ENCODE data around the gene KLHL26. TPM values are rescaled to one million over a fixed set of nuclear protein-coding genes. Genes with fewer than 3 reads are reported as not detected.

KLHL26 gene
- polyA plus RNA-seq, 1 donor (not counting 4 experiments of a cell fraction or from before 2014, with no cell fraction given) = 0.68 TPM

DNA sequence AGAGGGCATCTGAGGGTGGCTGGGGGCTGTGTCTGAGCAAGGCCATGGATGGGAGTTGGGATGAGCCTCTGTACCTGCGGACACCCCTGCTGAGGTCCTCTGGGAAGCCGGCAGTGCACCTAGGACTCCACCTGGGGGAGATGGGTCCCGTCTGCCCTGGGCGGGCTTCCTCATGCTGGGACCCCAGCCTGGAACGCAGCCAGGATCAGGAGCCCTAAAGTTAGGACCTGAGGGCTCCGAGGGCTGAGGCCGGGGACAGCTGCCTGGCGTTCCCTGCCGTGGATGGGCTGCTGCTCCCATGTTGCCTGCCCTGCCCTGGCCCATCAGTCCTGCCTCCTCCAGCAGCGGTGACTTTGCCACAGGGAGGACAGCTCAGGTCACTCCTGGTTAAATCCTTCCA, 72.7 kb downstream of the KLHL26 start:
- Histone ChIP-seq H3K36me3 (ENCODE audit: control insufficient read depth in 2 of 2, extremely low read depth in 1 of 2, insufficient read depth in 2 of 2, low read length in 2 of 2) (no peaks in the 10 kb centered on the region), H3K27me3 (ENCODE audit: control insufficient read depth, extremely low read depth, insufficient read depth, low read length) (no peaks in the 10 kb centered on the region), H4K20me1 (ENCODE audit: control insufficient read depth, extremely low read depth, insufficient read depth, low read length) (peaks cover 6% of the 10 kb centered on the region), H3K4me1 (ENCODE audit: control insufficient read depth, extremely low read depth, insufficient read depth, low read length) (no peaks in the 10 kb centered on the region), H2AFZ (ENCODE audit: control insufficient read depth, low read length) (no peak overlapping the region), H3K27ac (ENCODE audit: control insufficient read depth, insufficient read depth, low read length) (no peak overlapping the region), H3K9ac (ENCODE audit: control insufficient read depth, extremely low read depth, insufficient read depth, low read length) (no peak overlapping the region), H3K9me3 (ENCODE audit: control insufficient read depth, low read depth, low read length) (no peaks in the 10 kb centered on the region), H3K9me1 (ENCODE audit: control insufficient read depth, extremely low read depth, insufficient read depth, low read length) (no peaks in the 10 kb centered on the region), H3K79me2 (ENCODE audit: control insufficient read depth, insufficient read depth, low read length) (no peaks in the 10 kb centered on the region), H3K4me3 (ENCODE audit: control insufficient read depth in 2 of 3, extremely low read depth in 1 of 3, insufficient read depth in 2 of 3, low read depth in 1 of 3, low read length in 3 of 3) (no peak overlapping the region), H3K4me2 (ENCODE audit: control insufficient read depth, extremely low read depth, insufficient read depth, low read depth, low read length) (no peak overlapping the region)
- dilution Hi-C loops (cut with MboI; ENCODE audit: extremely low pct_ligation_motif_present, low sequenced_read_pairs) = no loop called here
- no peak for FAIRE-seq
- no peak for TF ChIP-seq EZH2 (IDR thresholded peaks at IDR 0.05; ENCODE audit: low read length)
- DNase-seq (ENCODE audit: low read depth, low spot score) = no peak

DNA sequence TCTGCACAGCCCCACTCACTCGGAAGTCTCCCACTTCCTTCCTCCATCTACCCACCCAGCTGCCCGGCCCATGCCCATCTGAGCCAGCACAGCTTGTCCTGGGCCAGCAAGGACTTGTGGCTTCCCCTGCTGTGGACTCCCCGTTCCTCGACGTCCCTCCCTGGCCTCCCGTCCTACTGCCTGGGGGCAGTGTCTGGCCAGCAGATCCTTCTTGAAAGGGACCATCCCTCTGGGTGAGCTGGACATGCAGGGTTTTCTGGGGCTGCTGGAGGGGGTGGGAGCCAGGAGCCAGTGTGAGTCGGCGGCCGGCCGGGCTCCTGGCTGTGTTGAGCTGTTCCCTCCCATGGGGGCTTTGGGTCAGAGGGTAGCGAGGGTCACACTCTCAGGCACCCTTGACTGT, 73.4 kb downstream of the KLHL26 start:
- Histone ChIP-seq H4K20me1 (ENCODE audit: control insufficient read depth, extremely low read depth, insufficient read depth, low read length) (peaks cover 6% of the 10 kb centered on the region), H3K9me3 (ENCODE audit: control insufficient read depth, low read depth, low read length) (no peaks in the 10 kb centered on the region), H2AFZ (ENCODE audit: control insufficient read depth, low read length) (no peak overlapping the region), H3K9me1 (ENCODE audit: control insufficient read depth, extremely low read depth, insufficient read depth, low read length) (no peaks in the 10 kb centered on the region), H3K27ac (ENCODE audit: control insufficient read depth, insufficient read depth, low read length) (no peak overlapping the region), H3K4me3 (ENCODE audit: control insufficient read depth in 2 of 3, extremely low read depth in 1 of 3, insufficient read depth in 2 of 3, low read depth in 1 of 3, low read length in 3 of 3) (no peak overlapping the region), H3K36me3 (ENCODE audit: control insufficient read depth in 2 of 2, extremely low read depth in 1 of 2, insufficient read depth in 2 of 2, low read length in 2 of 2) (no peaks in the 10 kb centered on the region), H3K4me1 (ENCODE audit: control insufficient read depth, extremely low read depth, insufficient read depth, low read length) (no peaks in the 10 kb centered on the region), H3K27me3 (ENCODE audit: control insufficient read depth, extremely low read depth, insufficient read depth, low read length) (no peaks in the 10 kb centered on the region), H3K4me2 (ENCODE audit: control insufficient read depth, extremely low read depth, insufficient read depth, low read depth, low read length) (no peak overlapping the region), H3K9ac (ENCODE audit: control insufficient read depth, extremely low read depth, insufficient read depth, low read length) (no peak overlapping the region), H3K79me2 (ENCODE audit: control insufficient read depth, insufficient read depth, low read length) (no peaks in the 10 kb centered on the region)
- TF ChIP-seq CTCF (optimal IDR thresholded peaks at IDR 0.05 in 1 of 3, IDR thresholded peaks at IDR 0.05 in 1 of 3, conservative IDR thresholded peaks at IDR 0.05 in 1 of 3; ENCODE audit: extremely low read depth in 1 of 3, insufficient read depth in 2 of 3, low read length in 3 of 3) = no peak
- no peak for TF ChIP-seq EZH2 (IDR thresholded peaks at IDR 0.05; ENCODE audit: low read length)
- DNase-seq (ENCODE audit: low read depth, low spot score) (no peak), FAIRE-seq (no peak)
- dilution Hi-C loops (cut with MboI; ENCODE audit: extremely low pct_ligation_motif_present, low sequenced_read_pairs) = no loop called here
